NCI-H345 treated with DMSO at 0.1 percent for 48 hours (cell line): ENCODE data around the gene TAB2.

ENCODE experiments used
- DNase-seq: peaks from one replicate; lab custom pipeline; 2025; ENCODE audit not compliant: unreplicated experiment; lab: John Stamatoyannopoulos, UW

TAB2 gene

DNA sequence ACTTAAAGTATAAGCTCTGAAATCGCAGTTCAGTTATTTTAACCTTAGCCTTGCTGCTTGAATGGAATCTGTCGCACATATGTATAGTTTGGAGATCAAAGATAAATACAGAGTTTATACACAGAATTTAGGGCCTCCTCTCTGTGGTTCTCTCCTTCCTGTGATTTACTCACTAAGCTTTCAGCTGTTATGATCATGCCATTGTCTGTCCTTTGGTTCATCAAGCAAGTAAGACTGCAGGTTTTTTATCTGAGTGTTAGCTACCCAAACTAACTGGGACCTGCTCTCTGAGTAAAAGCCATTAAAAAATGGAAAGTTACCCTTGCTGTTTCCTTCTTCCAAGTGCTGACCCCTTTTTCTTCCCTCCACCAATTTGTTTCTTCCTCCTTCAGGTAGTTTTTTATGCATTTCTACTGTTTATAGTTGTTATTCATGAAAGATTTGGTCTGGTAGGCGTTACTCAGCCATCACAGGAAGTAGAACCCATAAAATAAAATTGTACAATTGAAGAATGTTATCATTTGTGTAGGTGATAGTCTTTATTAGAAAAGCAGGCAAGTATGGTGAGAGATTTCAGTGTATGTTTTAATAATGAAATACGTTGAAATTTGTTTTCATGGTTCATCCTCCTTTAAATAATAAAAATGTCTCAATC, 48.9 kb downstream of the TAB2 start:
- DNase-seq = no peak

DNA sequence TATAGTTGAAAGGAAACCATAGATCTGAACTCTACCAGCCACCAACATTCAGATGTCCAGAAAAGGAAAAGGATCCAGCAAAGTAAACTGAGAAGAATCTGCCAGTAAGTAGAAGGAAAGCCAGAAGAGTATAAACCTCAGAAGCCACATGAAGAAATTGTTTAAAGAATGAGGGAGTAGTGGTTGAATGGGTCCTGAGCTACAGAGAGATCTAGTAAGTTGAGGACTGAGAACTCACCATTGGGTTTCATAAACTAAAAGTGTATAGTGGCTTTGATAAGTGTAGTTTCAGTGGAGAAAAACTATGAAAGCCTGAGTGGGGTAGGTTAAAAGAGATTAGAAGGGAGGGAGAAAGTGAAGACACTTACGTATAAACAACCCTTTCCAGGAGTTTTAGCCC, 50.6 kb downstream of the TAB2 start:
- no peak for DNase-seq

DNA sequence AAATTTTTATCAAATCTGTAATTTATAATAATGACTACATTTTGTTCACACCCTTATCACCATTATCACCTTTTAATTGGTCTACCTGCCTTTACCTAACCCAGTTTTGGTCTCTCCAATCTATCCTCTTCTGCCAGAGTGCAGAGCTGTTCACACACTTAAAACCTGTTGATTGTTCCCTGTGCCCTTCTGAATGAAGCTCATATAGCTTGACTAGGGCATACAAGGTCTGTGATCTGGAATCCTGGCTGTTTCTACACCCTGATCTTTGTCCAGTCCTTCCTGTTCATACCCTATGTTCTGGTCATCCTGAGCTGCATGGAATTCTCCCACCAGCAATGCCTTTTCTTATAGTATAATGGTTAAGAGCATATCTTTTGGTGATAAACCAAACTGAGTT, 53.6 kb downstream of the TAB2 start:
- no peak for DNase-seq

- DNase-seq = no peak
These were observed 54.5 kb downstream of the TAB2 start for GRCh38 chr6:149372062-149372461.

- no peak for DNase-seq
These were observed 56.0 kb downstream of the TAB2 start for GRCh38 chr6:149373511-149373910.

DNA sequence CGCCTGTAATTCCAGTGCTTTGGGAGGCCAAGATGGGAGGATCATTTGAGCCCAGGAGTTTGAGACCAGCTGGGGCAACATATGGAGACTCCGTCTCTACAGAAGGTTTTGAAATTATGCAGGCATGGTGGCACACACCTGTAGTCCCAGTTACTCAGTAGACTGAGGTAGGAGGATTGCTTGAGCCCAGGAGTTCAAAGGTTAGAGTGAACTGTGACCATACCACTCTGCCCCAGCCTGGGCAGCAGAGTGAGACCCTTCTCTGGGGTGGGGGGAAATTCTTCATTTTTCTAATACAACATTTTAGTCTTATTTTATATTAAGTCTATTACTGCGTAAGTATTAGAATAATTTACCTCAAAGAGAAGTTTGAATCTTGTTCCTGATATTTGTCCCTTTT, 62.5 kb downstream of the TAB2 start:
- DNase-seq = no peak

GRCh38 chr6:149380523-149380922, 63.0 kb downstream of the TAB2 start:
- DNase-seq = no peak

- DNase-seq = no peak
These were observed 65.9 kb downstream of the TAB2 start for GRCh38 chr6:149383371-149383770.

- DNase-seq = no peak
These were observed 67.0 kb downstream of the TAB2 start for GRCh38 chr6:149384464-149384863.

- DNase-seq = no peak
These were observed 68.6 kb downstream of the TAB2 start for GRCh38 chr6:149385998-149386646.

DNA sequence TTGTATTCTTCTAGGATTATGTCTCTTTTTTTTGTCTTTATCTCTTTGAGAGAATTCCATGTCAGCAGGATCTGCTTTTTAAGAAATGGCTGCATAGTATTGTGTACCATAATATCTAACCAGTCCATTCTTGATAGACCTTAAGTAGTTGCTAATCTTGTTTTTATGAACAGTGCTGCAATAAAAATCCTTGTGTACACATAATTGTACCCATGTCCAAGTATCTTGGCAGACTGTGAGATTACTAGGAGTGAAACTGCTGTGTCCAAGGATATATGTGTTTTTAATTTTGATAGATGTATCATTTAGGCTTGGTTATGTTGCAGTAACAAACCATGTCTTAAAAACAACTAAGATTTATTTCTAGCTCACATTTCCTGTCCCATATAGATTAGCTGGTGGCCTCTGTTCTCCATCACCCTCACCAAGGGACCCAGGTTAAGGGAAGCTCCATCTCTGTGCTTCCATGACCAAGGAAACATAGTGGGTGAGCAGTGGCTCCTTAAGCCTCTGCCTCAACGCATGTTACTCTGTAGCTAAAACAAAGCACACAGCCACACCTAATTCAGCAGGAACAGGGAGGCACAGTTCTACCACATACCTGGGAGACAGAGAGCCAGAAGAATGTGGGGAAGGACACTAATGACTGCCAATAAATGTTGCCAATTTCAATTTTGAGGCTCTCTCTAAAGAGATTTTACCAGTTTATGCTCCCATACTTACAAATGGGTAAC, 70.4 kb downstream of the TAB2 start:
- no peak for DNase-seq

- no peak for DNase-seq
These were observed 72.2 kb downstream of the TAB2 start for GRCh38 chr6:149389509-149390297.

DNA sequence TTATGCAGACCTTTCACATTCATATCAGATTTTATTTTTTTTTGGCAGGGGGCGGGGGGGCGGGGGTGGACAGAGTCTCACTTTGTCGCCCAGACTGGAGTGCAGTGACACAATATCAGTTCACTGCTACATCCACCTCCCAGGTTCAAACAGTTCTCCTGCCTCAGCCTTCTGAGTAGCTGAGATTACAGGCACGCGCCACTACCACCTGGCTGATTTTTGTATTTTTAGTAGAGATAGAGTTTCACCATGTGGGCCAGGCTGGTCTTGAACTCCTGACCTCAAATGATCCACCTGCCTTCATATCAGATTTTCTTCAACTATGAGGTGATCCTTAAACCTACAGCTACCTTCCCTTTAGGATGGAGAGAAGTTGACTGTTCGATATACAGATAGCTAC, 74.6 kb downstream of the TAB2 start:
- no peak for DNase-seq

GRCh38 chr6:149392535-149392934, 75.0 kb downstream of the TAB2 start:
- DNase-seq = no peak

GRCh38 chr6:149393002-149393679, 75.6 kb downstream of the TAB2 start:
- DNase-seq = no peak

DNA sequence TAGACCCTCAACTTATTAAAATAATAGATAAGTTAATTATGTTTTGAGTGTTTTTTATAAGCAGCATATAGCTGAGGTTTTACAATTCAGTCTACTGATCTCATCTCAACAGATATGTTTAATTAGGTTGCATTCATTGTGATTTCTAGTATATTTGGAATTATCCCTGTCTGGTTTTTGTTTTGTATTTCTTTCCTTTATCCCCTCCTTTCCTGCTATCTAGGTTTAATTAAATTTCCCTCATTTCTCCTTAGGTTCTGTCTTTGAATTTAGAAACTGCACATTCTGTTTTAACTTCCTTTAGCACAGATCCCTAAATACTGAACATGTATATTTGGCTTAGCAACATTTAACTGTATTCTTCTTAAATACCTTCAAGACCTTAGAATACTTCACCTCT, 77.7 kb downstream of the TAB2 start:
- DNase-seq = no peak

GRCh38 chr6:149397384-149397783, 79.9 kb downstream of the TAB2 start:
- no peak for DNase-seq

DNA sequence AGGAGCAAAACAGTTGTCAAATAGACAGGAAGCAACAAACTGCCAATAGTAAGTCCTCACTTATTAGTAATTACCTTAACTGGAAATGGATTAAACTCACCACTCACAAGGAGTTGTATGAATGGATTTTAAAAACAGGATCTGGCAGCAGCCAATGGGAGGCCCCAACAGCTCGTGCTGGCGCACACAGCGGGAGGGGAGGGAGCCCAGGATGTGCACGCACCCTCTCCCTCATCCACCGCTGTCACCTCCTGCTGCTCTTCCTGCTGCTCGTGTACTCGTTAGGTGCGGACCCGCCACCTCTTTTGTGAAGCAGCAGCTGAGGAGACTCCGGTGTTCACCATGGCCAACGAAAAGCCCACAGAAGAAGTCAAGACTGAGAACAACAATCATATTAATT, 82.5 kb downstream of the TAB2 start, which contains the start of gene SUMO4:
Gene SUMO4, plus strand, starts transcription at position 213 of the 400 bp plus-strand sequence. Its CDS starts 130 bp downstream, at position 343.
- DNase-seq = no peak

GRCh38 chr6:149403534-149403933, 86.0 kb downstream of the TAB2 start:
- DNase-seq = no peak

DNA sequence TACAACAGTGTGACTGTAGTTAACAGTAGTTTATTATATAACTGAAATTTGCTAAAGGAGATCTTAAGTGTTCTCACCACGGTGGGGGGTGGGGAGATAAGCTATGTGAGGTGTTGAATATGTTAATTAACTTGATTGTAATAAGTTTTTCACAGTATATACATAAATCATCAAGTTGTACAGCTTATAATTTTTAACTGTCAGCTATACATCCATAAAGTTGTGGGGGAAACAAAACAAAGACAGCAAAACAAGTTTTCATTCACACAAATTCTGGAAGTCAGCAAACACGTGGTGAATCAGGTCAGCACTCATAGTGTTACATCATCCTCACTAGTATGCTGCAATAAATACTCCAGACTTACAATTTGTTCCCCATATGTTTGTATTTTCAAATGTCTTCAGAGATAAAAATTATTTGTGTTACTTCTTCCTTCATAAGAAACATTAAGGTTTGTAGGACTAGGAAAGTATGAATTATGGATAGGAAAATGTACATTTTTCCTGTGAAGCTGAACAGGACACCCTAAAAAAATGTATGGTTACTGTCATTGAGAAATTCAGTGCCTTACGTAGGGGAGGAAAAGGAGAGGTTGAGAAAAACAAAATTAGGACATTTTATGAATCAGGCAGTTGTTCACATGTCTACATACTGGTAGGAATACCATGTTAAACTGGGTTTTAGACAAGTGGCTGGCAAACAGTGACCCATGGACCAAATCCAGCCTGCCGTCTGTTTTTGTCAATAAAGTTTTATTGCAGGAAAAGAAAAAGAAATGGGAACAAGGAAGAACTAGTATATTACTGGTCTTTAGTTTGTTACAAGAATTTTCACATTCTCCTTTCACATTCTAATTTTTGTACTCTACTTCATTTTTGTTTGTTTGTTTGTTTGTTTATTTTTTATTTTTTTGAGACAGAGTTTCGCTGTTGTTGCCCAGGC, 88.6 kb downstream of the TAB2 start:
- no peak for DNase-seq
